GM18909 (cell line): ENCODE results near the gene ANKDD1A.

Source experiments
- ATAC-seq: cut with Tn5 transposase; IDR thresholded peaks from one replicate; pipeline ENCODE4 v1.9.1; 2021; ENCODE audit warnings: mild to moderate bottlenecking; ENCODE audit not compliant: unreplicated experiment, poor library complexity

The ANKDD1A gene

DNA sequence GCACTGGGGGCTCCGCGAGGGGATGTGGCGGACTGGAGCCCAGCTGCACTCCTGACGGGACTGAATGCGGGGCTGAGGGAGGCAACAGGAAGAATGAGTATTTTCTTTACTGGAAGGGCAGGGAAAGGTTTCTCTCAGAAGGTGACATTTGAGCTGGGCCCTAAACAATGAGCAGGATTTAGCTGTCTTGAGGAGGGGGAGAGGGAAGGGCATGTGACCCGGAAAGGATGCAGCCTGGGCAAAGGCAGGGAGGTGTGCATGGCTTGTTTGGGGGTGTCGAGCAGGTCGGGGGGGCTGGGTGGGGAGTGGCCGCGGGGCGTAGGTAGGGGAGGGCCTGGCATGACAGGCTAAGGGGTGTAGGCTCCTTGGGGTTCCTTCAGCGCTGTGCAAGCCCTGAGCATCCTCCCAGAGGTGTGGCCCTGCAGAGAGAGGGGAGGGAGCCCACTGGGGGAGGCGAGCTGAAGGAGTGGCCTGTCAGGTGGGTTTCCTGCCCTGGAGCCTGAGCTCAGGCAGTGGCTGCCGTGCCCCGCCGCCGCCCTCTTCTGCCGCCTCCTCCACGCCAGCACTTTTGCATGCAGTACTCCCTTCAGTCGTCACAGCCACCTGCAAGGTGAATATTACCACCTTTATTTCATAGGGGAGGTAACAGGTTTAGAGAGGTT lies 17.2 kb upstream of the ANKDD1A start:
- ATAC-seq, result peak; percentile 41

GRCh38 chr15:64895285-64896065 lies 16.2 kb upstream of the ANKDD1A start:
- ATAC-seq, result peak; percentile 25

- no peak for ATAC-seq
Measured at GRCh38 chr15:64896371-64897069, 15.2 kb upstream of the ANKDD1A start.

- no peak for ATAC-seq
Measured at GRCh38 chr15:64897345-64897985, 14.2 kb upstream of the ANKDD1A start.

DNA sequence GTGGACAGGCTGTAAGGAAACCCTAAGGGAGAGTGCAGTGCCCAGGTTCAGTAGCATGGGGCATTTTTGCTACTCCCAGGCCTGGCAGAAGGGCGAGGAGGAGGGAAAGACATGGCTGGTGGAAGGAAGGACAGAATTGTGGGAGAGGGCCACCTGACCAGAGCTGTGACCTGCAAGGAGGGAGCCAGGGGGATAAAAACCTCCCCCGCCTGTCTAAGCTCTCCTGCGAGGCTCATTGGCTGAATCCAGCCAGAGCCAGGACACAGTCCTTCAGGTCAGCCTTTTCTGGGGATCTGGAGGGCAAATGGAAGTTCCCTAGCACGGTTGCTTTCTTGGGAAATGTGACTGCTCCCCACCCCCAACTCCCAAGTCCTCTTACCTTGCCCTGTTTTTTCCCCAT lies 13.3 kb upstream of the ANKDD1A start:
- ATAC-seq, result no peak

- ATAC-seq, result no peak
Measured at GRCh38 chr15:64901141-64901540, 10.6 kb upstream of the ANKDD1A start.

GRCh38 chr15:64901914-64902313 lies 9.8 kb upstream of the ANKDD1A start:
- no peak for ATAC-seq

DNA sequence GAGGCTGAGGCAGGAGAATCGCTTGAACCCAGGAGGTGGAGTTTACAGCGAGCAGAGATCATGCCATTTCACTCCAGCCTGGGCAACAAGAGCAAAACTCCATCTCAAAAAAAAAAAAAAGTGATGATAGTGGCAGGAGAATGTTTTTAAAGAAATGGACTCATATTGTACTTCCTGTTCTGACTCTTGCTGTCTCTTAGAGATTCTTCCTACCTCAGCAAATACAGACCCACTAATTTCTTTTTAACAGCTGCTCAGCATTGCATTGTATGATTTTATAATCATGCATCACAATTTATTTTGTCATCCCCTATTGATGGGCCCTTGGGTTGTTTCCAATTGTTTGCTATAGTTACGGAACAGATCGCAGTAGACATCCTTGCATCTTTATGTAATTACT lies 8.8 kb upstream of the ANKDD1A start:
- ATAC-seq, result no peak

DNA sequence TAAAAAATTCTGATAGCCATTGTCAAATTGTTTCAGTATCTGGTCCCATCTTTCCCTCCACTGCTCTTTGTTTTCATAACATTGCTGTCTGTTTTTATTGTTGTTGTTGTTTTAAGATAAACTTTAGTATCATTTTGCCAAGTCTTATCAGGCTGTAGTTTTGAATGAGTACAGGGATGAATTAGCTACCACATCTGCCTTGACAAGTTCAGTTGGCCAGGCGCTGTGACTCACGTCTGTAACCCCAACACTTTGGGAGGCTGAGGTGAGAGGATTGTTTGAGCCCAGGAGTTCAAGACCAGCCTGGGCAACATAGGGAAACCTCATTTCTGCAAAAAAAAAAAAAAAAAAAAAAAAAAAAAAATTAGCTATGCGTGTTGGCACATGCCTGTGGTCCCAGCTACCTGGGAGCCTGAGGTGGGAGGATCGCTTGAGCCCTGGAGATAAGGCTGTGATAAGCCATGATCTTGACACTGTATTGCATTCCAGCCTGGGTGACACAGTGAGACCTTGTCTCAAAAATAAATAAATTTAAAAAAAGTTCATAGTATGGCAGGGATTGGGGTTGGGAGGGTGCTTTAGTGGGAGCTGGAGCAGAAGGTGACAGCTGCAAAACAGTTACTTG lies 8.3 kb upstream of the ANKDD1A start:
- no peak for ATAC-seq

- no peak for ATAC-seq
Measured at GRCh38 chr15:64904189-64904588, 7.5 kb upstream of the ANKDD1A start.

DNA sequence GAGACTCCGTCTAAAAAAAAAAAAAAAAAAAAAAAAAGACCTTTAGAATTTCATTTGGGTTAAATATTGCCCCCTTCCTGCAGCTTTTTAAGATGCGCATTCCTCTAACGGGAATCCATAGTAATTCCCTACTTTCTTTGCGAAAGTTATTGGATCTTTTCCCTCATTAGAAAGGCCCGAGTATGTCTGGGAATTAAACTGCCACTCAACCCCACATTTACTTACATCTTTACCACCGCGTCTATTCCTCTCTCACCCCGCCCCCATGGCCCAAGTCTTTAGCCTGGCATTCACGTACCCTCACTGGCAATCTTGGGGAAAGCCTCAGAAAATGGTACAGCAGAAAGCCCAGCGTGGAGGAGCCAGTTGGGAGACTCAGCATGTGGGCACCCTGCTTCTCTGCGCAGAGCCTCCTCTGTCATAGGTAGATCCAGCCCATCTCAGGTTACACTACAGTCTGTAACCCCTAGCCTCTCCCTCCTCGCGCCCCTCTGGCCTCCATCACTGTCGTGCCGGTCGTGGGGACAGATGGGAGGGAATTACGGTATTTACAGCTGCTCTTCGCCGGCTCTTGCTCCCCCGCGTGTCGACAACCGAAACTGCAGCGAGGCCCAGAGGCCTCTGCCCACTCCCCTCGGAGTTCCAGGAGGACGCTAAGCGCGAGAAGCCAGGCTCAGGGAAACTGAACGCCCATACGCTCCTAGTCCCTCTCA lies 6.4 kb upstream of the ANKDD1A start:
- no peak for ATAC-seq

DNA sequence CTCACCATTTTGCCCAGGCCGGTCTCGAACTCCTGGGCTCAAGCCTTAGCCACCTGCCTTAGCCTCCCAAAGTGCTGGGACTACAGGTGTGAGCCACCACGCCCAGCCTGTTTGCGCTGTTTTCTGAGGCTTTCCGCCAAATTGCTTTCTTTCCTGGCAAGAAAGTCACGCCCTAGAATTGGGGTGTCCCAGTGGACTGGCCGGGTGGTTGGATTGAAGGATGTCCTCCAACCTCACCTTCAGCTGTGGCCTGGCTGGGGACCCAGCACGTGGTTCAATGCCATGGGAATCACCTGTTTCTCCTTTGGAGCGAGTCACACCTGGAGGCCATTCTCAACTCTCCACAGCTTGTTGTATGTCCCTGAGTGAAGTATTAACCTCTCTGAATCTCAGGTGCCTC lies 5.8 kb upstream of the ANKDD1A start:
- ATAC-seq, result no peak

DNA sequence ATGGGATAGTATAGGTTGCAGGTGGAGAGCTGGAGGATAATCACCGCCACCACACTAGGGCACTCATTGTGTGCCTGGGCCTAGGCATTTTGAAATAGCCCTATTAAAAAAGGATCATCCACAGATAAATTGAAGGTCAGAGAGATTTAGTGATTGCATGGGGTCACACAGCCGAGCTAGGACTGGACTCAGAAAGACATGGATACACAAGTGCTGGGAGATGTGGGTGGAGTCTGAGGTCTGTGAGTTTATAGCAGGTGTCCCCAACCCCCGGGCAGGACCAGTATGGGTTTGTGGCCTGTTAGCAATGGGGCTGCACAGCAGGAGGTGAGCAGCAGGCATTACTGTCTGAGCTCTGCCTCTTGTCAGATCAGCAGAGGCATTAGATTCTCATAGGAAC lies 5.3 kb upstream of the ANKDD1A start:
- no peak for ATAC-seq

DNA sequence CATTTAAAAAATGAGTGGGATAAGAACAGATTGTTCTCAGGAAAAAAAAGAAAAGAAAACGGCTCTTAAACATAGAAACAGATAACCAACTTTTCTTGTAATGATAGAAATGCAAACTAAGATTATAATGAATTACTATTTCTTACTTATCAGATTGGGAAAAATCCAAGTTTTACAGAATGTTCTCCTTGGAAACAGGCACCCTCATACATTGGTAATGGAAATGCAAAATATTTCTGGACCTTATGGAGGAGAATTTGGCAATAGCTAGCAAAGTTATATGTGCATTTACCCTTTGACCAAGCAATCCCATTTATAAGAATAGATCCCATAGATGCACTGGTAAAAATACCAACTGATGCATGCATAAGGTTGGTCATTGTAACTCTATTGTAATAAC lies 3.7 kb upstream of the ANKDD1A start:
- no peak for ATAC-seq

DNA sequence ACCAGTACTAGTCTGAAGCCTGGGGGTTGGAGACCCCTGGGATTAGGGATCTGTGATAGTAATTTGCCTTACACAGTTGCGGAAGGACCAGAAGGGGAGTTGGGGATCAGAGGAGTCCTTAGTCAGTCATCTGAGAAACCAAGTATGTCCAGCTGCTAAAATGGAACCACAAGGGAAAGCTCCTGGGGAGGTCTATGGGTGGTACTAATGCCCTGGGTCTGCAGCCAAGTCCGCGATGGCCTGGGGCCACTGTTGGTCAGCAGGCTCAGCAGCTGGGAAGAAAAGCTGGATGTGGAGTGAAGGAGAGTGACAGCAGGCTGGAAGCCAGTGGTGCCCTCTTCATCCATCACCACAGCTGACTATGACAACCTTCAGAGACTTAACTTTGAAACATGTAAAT lies 2.2 kb upstream of the ANKDD1A start:
- ATAC-seq, result no peak

- no peak for ATAC-seq
Measured at GRCh38 chr15:64912379-64913325, 950 bp downstream of the ANKDD1A start.

- no peak for ATAC-seq
Measured at GRCh38 chr15:64915518-64916227, 4.0 kb downstream of the ANKDD1A start.

- no peak for ATAC-seq
Measured at GRCh38 chr15:64916365-64916764, 4.7 kb downstream of the ANKDD1A start.
